Psoas muscle (tissue), 8 donors: Measurements from ENCODE around the gene SP3. TPM values are rescaled to one million over a fixed set of nuclear protein-coding genes. Genes with fewer than 3 reads are reported as not detected.

Source experiments
- ATAC-seq, 4 donors: fragments of 200-7000 bp; cut with Tn5 transposase; one replicate each; pipeline ENCODE4 v1.9.1; 2020; ENCODE audit warnings: moderate library complexity in 3 of 4, mild to moderate bottlenecking in 2 of 4
- DNase-seq, 2 donors: peaks; one replicate each; pipeline ENCODE4 v3.0.0-alpha.2; 2020
- H3K27ac ChIP-seq: fragments of 200-600 bp; one replicate; pipeline ENCODE4 v1.8.0; 2022
- H3K27me3 ChIP-seq, 3 donors: fragments of 200-600 bp in 1 of 3; one replicate each; pipeline versions ENCODE4 v1.6.1 to v1.8.0; 2013 to 2022; ENCODE audit warnings: low read length in 2 of 3, mild to moderate bottlenecking in 2 of 3, moderate library complexity in 1 of 3; ENCODE audit not compliant: insufficient read depth in 3 of 3
- H3K36me3 ChIP-seq, 2 donors: fragments of 200-600 bp in 1 of 2; one replicate each; pipeline versions ENCODE4 v1.6.1 to v1.8.0; 2013 to 2022; ENCODE audit warnings: low read depth in 1 of 2, mild to moderate bottlenecking in 1 of 2, moderate library complexity in 1 of 2; ENCODE audit not compliant: insufficient read depth in 1 of 2
- H3K4me1 ChIP-seq: fragments of 200-600 bp; one replicate; pipeline ENCODE4 v1.8.0; 2022
- H3K4me3 ChIP-seq: fragments of 200-600 bp; one replicate; pipeline ENCODE4 v1.8.0; 2022; ENCODE audit warnings: mild to moderate bottlenecking
- H3K9me3 ChIP-seq: fragments of 200-600 bp; one replicate; pipeline ENCODE4 v1.8.0; 2022
- CTCF ChIP-seq: fragments of 200-600 bp; IDR thresholded peaks from one replicate; pipeline ENCODE4 v1.8.0; 2022; ENCODE audit warnings: antibody characterized with exemption
- WGBS, 3 donors: extraction: QIAGEN DNeasy Blood & Tissue Kit; methylation state at CpG; one replicate each; pipeline versions ENCODE4 v1.1.6 to v1.1.7; 2013; 5-methylcytosine and 5-hydroxymethylcytosine counted together
- intact Hi-C, 2 donors: fragments of 100-400 bp; cut with DNase I; formaldehyde crosslinking; loops; one replicate each; pipeline versions ENCODE4 v1.11.0 to v1.14.2; 2022
- polyA plus RNA-seq, 3 donors: library from polyadenylated mRNA; stranded (reverse); fragments of 200-250 nt; gene quantifications; one replicate each; pipeline ENCODE4 v1.2.3, GENCODE V29; 2013
- total RNA-seq, 4 donors: library from RNA; stranded (reverse); fragmentation: NEBNext Ultra II Directional in 2 of 4; extraction: Animal tissue kit (Norgen Biotek cat#: 25700) in 2 of 4; gene quantifications; one replicate each; pipeline versions ENCODE4 v1.2.1 to v1.2.4, GENCODE V29; 2021 to 2023
- donor health status: healthy with polysubstance abuse.
- donor health status: DM: no; HTN: no; CAD: no; lungs with moderate emphysema.
- donor health status: Bipolar disorder and iron deficiency.
- donor health status: healthy.
- donor health status: DM: yes; HTN: yes; CAD: no.
- donor health status: DM: no; HTN: no; CAD: no.
- donor health status: DM: no; HTN: no; CAD: no.
- donor health status: DM: yes; HTN: yes; CAD: no.

Gene SP3
- total and polyA plus RNA-seq, 7 donors: 13.9 to 52.0 (median 38.2) TPM

DNA sequence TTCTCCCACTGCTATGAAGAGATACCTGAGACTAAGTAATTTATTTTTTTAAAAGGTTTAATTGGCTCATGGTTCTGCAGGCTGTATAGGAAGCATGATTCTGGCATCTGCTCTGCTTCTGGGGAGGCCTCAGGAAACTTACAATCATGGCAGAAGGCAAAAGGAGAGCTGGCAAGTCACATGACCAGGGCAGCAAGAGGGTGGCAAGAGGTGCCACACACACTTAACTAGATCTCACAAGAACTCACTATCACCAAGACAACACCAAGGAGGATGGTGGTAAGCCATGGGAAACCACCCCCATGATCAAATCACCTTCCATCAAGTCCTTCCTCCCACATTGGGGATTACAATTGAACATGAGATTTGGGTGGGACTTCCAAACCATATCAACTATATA is 38.3 kb downstream of the SP3 start:
- intact Hi-C loops: no loop called here
- no peak overlapping the region for H3K27ac ChIP-seq
- no peaks in the 10 kb centered on the region for H3K27me3 ChIP-seq
- ATAC-seq (no peak), DNase-seq (no peak)
- H3K4me3 ChIP-seq: no peak overlapping the region
- no peaks in the 10 kb centered on the region for H3K9me3 ChIP-seq
- H3K36me3 ChIP-seq: peaks cover 0 to 3% of the 10 kb centered on the region in 2 donors
- no peak for TF ChIP-seq CTCF
- H3K4me1 ChIP-seq: peaks cover 39% of the 10 kb centered on the region

DNA sequence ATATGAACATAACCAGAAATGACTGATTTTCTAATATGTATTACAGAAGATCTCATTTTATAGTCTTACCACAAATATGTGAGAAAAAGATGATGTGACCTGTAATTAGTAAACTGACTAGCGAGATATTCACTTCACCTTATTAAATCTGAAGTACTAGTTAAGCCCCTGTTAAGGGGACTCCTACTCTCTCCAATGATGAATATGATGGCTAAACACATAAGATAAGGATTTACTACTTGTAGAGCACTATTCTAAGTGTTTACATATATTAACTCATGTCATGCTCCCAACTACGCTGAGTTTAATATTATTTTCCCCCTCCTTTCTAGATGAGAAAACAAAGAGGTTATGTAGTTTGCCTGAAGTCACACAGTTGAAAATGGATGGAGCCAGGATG is 40.9 kb downstream of the SP3 start:
- Histone ChIP-seq H3K4me3 (no peak overlapping the region), H3K4me1 (peaks cover 39% of the 10 kb centered on the region), H3K27me3 (no peaks in the 10 kb centered on the region), H3K36me3 (no peaks in the 10 kb centered on the region), H3K9me3 (no peaks in the 10 kb centered on the region), H3K27ac (no peak overlapping the region)
- TF ChIP-seq CTCF: no peak
- DNase-seq (no peak), ATAC-seq (no peak)
- 90 to 99% (median 93%) methylated on average over 2 of the region's 2 CpGs for WGBS, 3 donors
- intact Hi-C loops: no loop called here

DNA sequence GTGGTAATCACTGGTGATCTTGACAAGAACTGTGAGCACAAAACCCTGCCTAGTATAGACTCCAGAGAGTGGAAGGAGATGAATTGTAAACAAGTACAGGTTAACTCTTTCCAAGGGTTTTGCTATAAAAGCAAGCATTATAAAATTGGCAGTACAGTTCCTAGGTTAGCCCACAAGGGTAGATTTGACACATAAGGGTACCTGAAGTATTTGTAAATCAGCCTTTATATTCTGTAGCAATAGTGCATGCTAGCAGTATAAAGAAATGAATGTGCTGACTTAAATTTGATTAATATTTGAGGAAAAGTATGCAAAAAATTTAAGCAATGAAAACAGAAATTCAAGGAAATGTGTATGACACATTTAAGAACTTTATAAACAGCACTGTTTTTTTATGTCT is 42.4 kb downstream of the SP3 start:
- intact Hi-C loops: no loop called here
- no peak overlapping the region for H3K27ac ChIP-seq
- H3K27me3 ChIP-seq: no peaks in the 10 kb centered on the region
- DNase-seq (no peak), ATAC-seq (no peak)
- H3K4me1 ChIP-seq: peaks cover 38% of the 10 kb centered on the region
- peaks cover 0 to 11% of the 10 kb centered on the region in 2 donors for H3K36me3 ChIP-seq
- H3K4me3 ChIP-seq: no peak overlapping the region
- TF ChIP-seq CTCF: no peak
- no peaks in the 10 kb centered on the region for H3K9me3 ChIP-seq

DNA sequence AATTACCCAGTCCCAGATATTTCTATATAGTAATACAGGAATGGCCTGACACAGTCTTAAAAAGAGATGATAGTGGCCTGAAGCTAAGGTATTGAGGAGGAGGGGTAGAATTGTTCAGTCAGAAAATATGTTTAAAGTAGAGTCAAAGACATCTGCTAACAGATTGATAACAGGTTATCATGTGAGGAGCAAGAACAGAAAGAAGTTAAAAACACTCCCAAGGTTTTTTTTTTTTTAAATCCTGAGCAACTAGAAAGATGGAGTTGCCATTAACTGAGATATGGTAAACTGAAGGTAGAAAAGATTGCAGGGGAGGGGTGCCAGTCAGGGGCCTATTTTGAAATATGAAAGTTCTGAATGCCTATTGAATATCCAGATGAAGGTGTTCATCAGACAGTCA is 43.1 kb downstream of the SP3 start:
- Histone ChIP-seq H3K9me3 (no peaks in the 10 kb centered on the region), H3K4me3 (no peak overlapping the region), H3K4me1 (peaks cover 38% of the 10 kb centered on the region), H3K36me3 (peaks cover 0 to 18% of the 10 kb centered on the region in 2 donors), H3K27me3 (no peaks in the 10 kb centered on the region), H3K27ac (no peak overlapping the region)
- no peak for DNase-seq
- TF ChIP-seq CTCF: no peak
- ATAC-seq: no peak
- intact Hi-C loops: no loop called here

GRCh38 chr2:173914055-173914927 is 50.9 kb downstream of the SP3 start:
- 70 to 79% (median 75%) methylated on average over 3 of the region's 3 CpGs for WGBS, 3 donors
- no peaks in the 10 kb centered on the region for H3K27me3 ChIP-seq
- H3K27ac ChIP-seq: no peak overlapping the region
- H3K4me1 ChIP-seq: no peaks in the 10 kb centered on the region
- no peak for ATAC-seq
- intact Hi-C loops: no loop called here
- no peaks in the 10 kb centered on the region for H3K9me3 ChIP-seq
- TF ChIP-seq CTCF: no peak
- H3K36me3 ChIP-seq: peaks cover 0 to 72% of the 10 kb centered on the region in 2 donors
- no peak overlapping the region for H3K4me3 ChIP-seq
- no peak for DNase-seq
